GM18499 (cell line): ENCODE measurements around the gene TEPSIN.

Experiments
- ATAC-seq: cut with Tn5 transposase; IDR thresholded peaks from one replicate; pipeline ENCODE4 v1.9.1; 2021; ENCODE audit warnings: moderate number of reproducible peaks; ENCODE audit not compliant: insufficient read depth, unreplicated experiment

TEPSIN gene

DNA sequence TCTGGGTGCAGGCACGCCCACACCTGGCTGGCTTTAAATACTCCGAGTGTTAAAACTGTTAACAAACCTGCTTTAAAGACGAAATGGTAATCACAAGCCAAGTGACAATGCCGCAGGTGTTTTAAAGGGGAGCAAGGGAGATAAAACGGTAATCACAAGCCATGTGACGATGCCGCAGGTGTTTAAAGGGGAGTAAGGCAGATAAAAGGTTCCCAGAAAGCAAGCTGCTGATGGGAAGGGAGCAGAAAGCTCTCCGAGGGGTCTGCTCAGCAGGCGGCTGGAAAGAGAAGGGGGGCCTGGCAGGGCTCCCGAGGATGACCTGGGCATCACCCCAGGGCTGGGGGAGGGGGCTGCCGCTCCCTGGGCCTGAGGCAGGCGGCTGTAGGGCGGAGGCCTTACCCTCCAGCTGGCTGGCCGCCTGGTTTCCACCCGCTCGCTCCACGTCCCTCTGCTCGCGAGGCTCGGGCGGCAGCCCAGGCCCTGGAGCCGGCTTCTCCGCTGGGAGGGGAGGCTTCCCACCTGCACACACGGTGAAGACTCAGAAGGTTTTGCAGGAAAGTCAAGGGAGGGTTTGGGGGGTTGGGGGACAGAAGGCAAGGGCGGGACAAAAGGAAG lies 12.3 kb upstream of the TEPSIN start:
- no peak for ATAC-seq

DNA sequence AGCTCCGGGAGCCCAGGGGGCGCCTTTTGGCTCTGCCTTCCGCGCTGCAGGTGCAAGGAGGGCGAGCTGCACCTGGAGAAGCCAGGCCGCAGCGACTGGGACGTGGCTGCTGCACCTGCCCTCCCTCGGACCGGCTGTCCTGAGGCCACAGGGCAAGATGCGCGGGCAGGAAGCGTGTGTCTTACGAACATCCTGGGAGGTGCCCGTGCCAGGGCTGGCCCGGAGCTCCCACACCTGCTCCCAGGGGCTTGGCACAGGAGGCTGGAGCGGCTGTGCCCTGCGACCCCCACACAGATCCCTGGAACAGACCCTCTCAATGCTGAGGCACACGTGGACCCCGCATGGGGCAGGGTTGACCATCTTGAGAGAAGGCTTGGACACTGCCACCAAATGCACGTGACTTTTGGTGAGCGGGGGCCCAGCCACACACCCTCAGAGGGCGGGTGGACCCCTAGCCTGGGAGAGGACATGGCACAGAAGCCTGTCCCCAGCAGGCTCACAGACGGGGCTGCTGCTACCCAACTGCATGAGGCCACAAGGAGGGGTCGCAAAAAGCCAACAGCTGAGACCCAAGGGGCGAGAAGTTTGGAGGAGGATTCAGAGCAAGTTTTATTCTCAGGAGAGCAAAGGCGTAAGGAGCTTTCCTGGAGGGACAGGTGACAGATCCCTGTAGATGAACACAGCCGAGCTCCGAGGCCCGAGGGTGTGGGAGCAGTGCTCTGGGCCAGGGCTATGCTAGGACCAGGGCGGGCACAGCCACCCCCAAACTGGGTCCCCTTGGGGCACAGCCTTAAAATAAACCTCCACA lies 11.6 kb upstream of the TEPSIN start:
- no peak for ATAC-seq

DNA sequence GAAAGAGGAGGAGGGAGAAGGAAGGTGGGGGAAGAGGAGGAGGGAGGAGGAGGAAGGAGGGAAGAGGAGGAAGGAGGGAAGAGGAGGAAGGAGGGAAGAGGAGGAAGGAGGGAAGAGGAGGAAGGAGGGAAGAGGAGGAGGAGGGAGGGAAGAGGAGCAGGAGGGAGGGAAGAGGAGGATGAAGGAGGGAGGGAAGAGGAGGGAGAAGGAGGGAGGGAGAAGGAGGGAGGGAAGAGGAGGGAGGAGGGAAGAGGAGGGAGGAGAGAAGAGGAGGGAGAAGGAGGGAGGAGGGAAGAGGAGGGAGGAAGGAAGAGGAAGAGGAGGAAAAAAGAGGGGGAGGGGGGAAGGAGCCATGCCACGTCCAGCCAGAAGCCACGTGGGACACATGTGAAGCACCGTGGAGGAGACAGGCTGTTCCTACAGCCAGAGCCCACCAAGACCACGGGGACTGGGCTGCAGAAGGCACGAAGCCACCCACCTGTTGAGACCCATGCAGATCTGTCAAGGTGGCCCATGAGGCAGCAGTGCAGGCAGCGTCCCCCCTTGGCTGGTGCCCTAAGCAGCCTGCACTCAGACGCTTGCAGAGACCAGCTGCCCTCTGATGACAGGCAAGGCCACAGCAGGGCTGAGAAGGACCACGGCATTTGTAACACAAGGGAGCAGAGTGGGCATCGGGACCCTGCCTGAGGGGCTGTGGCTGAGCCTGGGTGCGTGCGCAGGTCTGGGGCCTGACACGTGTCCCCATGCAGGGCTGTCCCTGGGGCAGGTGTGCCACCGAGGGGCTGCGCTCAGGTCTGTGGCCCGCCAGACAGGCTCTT lies 10.6 kb upstream of the TEPSIN start:
- ATAC-seq, result no peak

DNA sequence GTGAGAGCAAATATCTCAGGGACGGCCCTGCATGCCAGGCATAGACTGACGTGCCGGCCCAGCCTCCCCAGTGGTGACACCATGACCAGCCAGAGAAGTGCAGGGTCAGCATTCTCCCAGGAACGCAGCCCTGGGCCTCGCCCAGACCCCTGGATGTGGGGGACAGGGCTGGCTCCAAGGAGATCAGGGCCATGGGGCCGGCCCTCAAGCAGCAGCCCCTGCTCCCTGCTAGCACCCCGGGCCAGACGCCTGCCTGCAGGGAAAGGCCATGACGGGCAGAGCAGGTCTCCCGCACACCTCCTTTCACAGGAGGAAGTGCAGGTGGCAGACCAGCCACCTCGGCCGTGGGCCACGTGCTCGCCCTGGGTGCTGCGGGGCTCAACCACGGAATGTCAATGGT lies 9.8 kb upstream of the TEPSIN start:
- no peak for ATAC-seq

DNA sequence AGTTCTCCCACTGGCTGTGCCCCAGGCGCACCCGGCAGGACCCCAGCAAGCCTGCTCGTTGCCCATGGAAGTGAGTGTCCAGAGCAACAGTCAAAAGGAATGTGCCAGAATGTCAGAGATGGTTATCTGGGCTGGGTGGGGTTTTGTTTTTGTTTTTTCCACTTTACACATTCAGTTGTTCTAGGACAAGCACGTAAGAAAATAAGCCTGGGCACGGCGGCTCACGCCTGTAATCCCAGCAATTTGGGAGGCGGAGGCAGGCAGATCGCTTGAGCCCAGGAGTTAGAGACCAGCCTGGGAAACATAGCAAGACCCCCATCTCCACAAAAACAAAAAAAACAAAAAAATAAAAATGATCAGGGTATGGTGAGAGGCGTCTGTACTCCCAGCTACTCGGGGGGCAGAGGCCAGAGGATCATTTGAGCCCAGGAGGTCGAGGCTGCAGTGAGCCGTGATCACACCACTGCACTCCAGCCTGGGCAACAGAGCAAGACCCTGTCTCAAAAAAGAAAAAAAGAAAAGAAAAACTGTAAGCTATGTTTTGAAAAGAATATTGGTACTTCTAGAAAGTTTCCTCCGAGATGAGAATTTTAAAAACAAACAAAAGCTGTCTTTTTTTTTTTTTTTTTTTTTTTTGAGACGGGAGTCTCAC lies 8.6 kb upstream of the TEPSIN start:
- no peak for ATAC-seq

DNA sequence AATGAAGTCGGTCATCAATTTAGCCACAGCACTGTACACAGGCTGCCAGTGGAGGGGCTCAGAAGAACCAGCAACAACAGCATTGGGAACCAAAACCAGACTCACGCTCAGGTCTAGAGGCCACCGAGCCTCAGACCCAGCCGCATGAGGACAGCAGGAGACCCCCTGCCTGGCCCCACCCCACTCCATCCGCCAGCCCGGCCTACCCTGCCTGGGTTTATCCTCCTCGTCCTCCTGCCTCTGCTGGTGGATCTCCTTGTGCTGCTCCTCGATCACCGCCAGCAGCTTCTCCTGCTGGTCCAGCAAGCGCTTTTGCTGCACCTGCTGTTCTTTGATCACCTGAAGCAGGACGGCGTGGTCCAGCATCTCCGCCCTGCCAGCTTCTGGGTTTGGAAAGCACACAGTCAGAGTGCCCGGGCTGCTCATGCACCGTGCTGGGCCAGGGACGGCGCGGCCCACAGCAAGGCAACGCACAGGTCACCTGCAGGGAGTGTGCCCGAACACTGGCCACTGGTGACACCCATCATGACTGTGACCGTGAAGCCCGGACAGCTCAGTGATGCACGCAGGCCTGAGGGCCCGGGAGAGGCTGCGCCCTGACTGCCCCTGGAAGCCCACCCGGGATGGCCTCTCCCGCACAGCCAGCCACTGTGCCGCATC lies 8.0 kb upstream of the TEPSIN start:
- no peak for ATAC-seq

DNA sequence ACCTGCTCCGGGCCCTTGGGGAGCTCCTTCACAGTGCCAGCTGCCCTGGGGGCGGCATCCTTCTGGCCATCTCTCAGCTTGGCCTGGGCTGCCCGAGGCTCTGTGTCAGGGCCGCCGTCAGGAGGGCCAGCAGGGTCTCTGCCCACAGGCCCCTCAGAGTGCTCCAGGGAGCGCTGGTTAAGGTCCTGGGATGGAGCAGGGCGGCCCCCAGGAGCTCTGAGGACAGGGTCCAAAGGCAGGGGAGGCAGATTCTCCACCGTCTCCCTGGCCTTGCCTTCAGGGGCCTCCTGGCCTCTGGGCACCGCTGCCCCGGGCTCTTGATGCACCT lies 7.5 kb upstream of the TEPSIN start:
- ATAC-seq, result no peak

DNA sequence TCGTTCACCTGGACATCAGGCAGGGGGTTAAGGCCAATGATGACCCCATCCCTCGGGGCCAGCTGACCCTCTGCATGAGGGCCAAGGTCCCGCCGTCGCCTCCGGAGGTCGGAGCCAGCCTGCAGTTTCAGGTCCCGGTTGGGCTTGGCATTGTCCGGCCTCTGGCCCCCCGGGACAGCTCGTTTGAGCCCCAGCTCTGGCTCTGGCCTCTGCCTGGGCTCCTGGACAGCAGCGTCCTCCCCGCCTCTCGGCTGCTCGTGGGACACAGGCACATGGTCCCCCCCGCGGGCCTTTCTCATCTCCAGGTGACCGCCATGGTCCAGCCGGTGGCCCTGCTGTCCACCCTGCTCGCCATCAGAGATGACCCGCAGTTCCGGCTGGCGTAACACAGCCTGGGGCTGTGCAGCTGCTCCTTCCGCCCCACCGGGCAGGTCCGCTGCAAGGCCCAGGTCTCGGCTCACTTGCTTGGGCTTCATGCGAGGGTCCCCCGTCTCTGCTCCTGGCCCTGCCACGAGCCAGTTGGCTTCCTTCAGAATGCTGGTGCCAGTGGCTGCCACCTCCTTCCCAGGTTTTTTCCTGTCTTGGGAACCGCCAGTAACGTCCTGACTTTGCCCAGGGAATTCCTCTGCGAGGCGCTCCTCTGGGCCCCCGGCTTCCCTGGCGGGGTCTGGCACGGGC lies 6.9 kb upstream of the TEPSIN start:
- ATAC-seq, result no peak

DNA sequence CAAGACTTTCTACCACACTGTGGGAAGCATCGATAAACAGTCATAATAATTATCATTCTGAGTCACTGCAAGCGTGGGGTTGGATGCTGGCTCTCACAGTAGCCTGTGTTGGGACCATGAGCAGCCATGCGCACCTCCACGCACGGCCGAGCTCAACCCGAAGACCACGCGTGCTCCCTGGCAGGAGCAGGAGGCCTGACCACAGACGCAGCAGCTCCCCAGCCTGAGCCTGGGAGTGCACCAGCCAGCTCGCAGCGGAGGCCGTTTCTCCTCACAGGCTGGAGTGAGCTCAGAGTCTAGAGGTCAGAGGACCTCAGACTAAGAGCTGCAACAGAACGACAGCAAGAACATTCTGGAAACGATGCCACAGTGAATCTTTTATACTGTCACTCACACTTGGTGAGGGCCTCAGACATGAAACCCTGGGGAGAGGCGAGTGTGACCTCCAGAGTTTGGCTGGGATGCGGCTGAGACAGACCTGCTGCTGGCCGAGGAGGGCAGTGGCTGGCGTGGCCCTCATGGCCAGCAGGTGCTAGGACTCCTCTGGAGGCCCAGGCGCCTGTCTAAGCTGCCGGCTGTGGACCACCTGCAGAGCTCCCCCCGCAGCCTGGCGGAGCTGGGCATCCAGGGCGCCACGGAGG lies 6.3 kb upstream of the TEPSIN start:
- ATAC-seq, result no peak

DNA sequence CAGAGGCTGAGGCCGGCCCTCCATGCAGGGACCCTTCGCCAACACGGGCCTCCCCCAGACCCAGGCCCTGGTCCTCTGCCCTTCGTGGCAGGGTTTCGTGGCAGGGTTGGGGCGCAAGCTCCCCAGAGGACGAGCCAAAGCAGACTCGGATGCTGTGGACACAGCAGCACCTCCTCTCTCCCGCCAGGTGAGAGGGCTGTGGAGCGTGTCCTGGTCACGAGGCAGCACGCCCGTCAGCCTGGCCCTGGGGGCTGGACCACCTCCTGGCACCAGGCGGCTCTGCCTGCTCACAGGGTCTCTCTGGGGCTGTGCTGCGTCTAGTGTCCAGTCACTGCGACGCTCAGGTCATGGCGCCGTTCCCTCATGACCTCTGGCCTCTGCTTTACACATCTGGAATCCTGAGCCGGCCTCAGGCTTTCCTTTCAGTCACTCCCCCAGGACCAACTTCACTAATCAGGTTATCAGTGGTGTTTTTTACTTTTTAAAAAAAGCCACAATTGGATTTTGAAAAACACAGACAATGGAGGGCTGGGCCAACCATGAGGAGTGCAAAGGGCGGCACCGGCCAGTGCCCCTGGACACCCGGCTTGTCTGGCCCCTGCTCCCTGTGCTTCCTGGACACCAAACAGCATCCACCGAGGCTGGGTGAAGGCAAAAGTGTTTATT lies 5.6 kb upstream of the TEPSIN start:
- ATAC-seq, result no peak

DNA sequence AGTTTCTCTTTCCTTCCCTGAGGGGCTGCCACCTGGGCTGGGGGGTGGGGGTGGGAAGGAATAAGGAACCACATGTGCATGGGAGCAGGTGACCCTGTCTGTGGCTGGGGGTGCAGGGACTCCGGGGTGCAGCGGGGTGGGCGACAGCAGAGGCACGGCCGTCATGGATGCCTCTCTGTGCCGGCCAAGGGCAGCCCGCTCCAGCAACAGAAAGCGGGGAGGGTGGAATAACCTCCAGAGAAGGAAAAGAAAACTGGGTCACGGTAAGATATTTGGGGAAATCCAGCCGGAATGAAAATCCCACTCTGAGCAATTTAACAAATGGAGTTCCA lies 4.4 kb upstream of the TEPSIN start:
- ATAC-seq, result no peak

DNA sequence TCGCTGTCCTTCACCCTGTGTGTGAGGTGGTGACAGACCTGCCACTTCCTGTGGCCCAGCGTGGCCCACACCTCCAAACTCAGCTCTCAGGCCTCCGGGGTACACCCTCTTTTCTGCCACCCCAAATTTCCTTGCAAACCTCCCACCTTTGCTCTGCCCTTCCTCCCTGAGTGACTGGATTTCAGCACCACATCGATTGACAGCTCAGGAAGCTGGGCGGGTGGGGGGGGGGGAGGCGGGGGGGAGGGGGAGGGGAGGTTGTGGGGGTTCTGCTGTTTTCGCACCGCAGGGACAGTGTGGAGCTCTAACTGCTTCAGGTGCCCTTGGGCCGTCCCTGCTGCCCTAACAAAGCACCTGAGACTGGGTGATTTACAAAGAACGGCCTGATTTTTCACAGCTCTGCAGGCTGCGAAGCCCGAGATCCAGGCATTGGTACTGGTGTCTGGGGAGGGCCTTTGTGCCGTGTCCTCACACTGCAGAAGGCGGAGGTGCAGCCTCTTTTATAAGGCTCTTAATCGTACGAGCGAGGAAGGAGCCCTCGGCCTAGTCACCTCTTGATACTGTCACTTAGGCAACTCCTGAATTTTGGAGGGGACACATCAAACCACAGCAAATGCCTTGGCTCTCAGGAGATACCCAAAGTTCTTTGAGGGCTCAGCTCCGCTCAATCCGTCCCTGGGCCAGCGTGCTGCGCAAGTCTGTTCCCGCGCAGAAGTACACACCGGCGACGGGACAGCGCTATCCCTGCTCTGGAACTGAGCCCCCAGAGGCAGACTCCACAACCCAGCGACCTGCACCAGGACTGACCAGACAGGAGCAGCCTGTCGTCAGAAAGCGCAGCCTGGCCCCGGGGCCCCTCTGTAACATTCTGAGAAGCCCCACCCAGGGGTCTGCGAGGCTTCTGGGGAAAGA lies 3.8 kb upstream of the TEPSIN start:
- no peak for ATAC-seq

DNA sequence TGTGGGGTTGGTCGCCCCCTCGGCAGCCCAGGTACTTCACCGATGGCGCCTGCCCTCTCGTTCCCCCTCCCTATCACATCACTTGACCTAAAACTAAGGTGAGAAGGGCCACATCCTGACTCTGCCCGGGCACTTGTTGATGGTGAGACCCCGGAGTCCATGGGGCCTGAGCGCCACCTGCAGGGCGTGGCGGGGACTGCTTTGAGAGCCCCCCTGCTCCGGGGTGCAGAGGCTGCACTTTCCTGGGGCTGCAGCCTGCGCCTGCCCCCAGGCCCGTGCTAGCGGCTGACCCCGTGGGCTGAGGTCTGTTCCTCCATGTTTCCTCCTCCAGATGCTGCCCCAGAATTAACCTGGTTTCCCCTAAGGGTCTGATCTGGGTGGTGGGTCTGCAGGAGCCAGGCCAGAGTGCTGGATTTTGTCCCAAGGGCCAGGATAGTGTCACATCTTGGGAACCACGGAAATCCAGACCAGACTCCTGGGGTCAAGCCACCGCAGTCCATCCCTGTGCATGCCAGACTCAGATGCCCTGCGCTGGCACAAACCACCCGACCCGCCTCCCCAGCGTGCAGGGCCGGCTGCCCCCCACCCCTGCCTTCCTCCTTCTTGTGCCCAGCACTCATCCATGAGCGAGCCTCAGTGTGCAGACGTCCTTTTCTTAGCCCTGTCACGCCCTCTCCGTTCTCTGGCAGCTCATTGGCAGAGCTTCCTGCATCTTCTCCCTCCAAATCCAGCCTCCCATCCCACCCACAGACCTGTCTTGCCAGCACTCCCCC lies 3.0 kb upstream of the TEPSIN start:
- no peak for ATAC-seq

DNA sequence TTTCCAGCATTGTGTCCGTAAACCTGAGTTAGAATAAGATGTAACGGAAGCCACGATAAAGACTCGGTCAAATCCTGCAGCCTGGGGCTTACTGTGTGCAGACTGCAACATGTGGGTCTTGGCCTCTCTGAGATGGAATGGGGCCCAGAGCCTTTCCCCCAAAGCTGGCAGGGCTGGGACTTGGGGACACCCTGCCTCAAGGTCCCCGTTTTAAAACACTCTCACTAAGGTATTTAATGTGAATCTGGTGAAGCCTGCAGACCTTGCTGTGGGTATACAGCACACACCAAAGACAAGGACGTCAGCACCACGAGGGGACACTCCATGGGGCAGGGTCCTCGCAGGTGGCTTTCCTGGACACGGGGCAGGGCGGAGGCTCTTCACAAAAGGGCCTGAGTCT lies 2.3 kb upstream of the TEPSIN start:
- no peak for ATAC-seq

DNA sequence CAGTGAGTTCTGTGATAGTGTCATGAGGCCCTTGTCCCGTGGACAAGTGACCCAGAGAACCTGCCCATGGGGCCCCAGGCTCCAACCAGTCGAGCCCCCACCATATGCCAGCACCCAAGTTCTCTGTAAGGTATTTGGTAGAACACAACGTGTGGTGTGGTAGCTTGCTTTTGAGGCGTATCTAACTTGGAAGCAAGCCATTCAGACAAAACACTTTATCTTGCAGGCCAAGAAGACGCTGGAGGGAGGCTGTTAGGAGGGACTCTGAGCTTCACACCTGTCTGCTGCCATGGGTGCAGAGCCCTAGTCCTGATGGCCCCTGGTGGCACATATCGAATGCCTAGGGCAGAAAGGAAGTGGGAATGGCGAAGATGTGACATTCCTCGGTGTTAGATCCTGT lies 1.9 kb upstream of the TEPSIN start:
- ATAC-seq, result no peak

DNA sequence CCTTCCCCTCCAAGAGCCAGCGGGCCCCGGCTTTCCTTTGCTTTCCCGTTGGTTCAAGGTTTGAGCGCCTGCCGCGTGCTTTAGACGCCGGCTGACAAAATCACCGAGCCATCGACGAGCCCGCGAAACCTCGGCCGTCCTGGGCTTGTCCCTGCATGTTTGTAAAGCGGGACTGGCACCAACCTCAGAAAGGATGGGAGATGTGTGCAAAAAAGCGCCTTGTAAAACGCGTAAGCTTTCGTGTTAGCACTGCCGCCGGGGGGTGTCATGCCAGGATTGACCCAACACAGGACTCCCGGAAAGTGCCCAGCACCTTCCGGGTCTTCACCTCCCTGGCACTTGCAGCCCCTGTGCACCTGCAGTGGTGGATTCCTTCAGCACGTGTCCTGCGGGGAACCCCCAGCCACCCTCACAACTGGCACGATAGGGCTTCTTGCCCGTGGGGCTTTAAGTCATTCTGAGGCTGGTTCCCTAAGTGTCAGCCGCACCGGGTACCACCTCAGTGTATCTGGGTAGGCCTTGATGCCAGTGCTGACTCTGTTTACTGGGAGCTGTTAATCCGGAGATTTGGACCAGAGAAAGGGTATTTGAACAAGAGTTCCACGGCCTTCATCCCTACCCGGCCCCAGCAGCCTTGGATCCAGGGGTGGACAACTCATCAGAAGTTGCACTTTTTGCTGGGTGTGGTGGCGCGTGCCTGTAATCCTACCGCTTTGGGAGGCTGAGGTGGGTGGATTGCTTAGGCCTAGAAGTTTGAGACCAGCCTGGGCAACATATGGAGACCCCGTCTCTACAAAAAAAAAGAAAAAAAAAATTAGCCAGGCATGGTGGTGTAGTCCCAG lies 1.1 kb upstream of the TEPSIN start:
- ATAC-seq, result no peak

DNA sequence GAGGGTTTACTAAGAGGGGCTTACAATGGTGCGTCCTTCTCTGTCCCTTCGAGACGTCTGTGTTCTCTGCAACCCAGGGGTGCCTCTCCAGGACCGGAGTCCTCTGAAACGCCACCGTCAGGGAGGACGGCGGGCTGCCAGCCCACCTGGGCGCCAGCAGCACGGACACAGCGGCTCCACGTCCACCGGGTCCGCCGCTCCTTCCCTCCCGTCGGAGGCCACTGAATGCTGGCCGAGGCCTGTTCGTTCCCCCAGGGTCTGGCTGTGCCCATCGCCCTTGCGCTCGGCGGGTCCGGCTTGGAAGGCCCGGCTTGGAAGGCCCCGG lies 403 bp downstream of the TEPSIN start:
- no peak for ATAC-seq
